HG03064 (cell line): Measurements from ENCODE around the gene PWP1.
A peak's percentile ranks its signal among the peaks of the same experiment; 100 is the strongest.

ENCODE experiments used
- ATAC-seq: cut with Tn5 transposase; IDR thresholded peaks from one replicate; pipeline ENCODE4 v1.9.1; 2021; ENCODE audit warnings: low read depth; ENCODE audit not compliant: unreplicated experiment

Gene PWP1

GRCh38 chr12:107732365-107732764 lies 46.8 kb downstream of the PWP1 start:
- no peak for ATAC-seq

- ATAC-seq, result no peak
Measured at GRCh38 chr12:107734139-107734538, 48.5 kb downstream of the PWP1 start.

- ATAC-seq, result no peak
Measured at GRCh38 chr12:107735763-107736162, 50.2 kb downstream of the PWP1 start.

GRCh38 chr12:107736914-107737313 lies 51.3 kb downstream of the PWP1 start:
- ATAC-seq, result peak; percentile 77

GRCh38 chr12:107748472-107748871 lies 62.9 kb downstream of the PWP1 start:
- no peak for ATAC-seq

GRCh38 chr12:107749083-107749482 lies 63.5 kb downstream of the PWP1 start:
- ATAC-seq, result no peak

GRCh38 chr12:107759410-107759809 lies 73.8 kb downstream of the PWP1 start:
- ATAC-seq, result no peak

GRCh38 chr12:107760207-107760808 lies 74.7 kb downstream of the PWP1 start:
- ATAC-seq, result peak; percentile 21

- ATAC-seq, result peak; percentile 89
Measured at GRCh38 chr12:107760809-107761501, 75.4 kb downstream of the PWP1 start, which contains the start of gene PRDM4. PRDM4 (minus strand) TSS chr12:107761137; CDS start chr12:107760515, 622 bp downstream.

- ATAC-seq, result no peak
Measured at GRCh38 chr12:107761502-107761904, 75.9 kb downstream of the PWP1 start.
